HEK293 (cell line): ENCODE data around the gene FSTL4.

Experiments used
- CTCF ChIA-PET: fragments of 350-600 bp; formaldehyde crosslinking; extraction: SDS; loops from one replicate; lab custom pipeline; 2021; ENCODE audit warnings: antibody characterized with exemption; lab: Yijun Ruan, JAX
- POLR2A ChIA-PET: fragments of 300-600 bp; formaldehyde crosslinking; extraction: SDS; loops from one replicate; lab custom pipeline; 2020; ENCODE audit warnings: antibody characterized with exemption, inconsistent platforms; lab: Yijun Ruan, JAX
- H3K27ac ChIP-seq: fragments of 200-500 bp; sonication (Bioruptor generic); 2 replicates; pipeline ENCODE4 v1.5.1; 2014; ENCODE audit warnings: low read depth, low read length, control low read depth, inconsistent platforms; ENCODE audit errors: extremely low read depth
- H3K36me3 ChIP-seq, 2 experiments: fragments of 200-500 bp in 1 of 2; sonication (Bioruptor generic) in 1 of 2; 1 replicate in 1 of 2; 2 replicates in 1 of 2; pipeline ENCODE4 v1.5.1; 2014 to 2017; ENCODE audit warnings: inconsistent platforms in 2 of 2, low read length in 2 of 2; ENCODE audit not compliant: control insufficient read depth in 2 of 2, insufficient read depth in 1 of 2
- H3K4me1 ChIP-seq: fragments of 200-500 bp; sonication (Bioruptor generic); 2 replicates; pipeline ENCODE4 v1.5.1; 2014; ENCODE audit warnings: mild to moderate bottlenecking, low read length, inconsistent platforms; ENCODE audit not compliant: control insufficient read depth, insufficient read depth
- H3K4me3 ChIP-seq: 2 replicates; pipeline ENCODE4 v1.5.1; 2011; ENCODE audit warnings: low read depth, mild to moderate bottlenecking, control low read depth, low read length, moderate library complexity
- H3K9me3 ChIP-seq: fragments of 200-500 bp; sonication (Bioruptor generic); 2 replicates; pipeline ENCODE4 v1.5.1; 2014; ENCODE audit warnings: low read depth, low read length, inconsistent platforms; ENCODE audit not compliant: control insufficient read depth, insufficient read depth
- KLF9 ChIP-seq: fragments of 450-650 bp; formaldehyde crosslinking; IDR thresholded peaks from 2 replicates; pipeline ENCODE4 v1.5.1; 2016; ENCODE audit warnings: missing biosample characterization, missing genetic modification characterization, low read depth
- REPIN1 ChIP-seq: fragments of 450-650 bp; formaldehyde crosslinking; IDR thresholded peaks from 2 replicates; pipeline ENCODE4 v1.5.1; 2017; ENCODE audit warnings: missing biosample characterization, missing genetic modification characterization, low read depth
- SP3 ChIP-seq: fragments of 450-650 bp; formaldehyde crosslinking; IDR thresholded peaks from 2 replicates; pipeline ENCODE4 v1.5.1; 2016; ENCODE audit warnings: missing biosample characterization, missing genetic modification characterization
- WT1 ChIP-seq: fragments of 450-650 bp; formaldehyde crosslinking; IDR thresholded peaks from 2 replicates; pipeline ENCODE4 v1.5.1; 2016; ENCODE audit warnings: missing biosample characterization, missing genetic modification characterization
- ZBTB17 ChIP-seq: fragments of 450-650 bp; formaldehyde crosslinking; IDR thresholded peaks from 2 replicates; pipeline ENCODE4 v1.5.1; 2016; ENCODE audit warnings: missing biosample characterization, missing genetic modification characterization
- ZIC2 ChIP-seq: fragments of 450-650 bp; formaldehyde crosslinking; IDR thresholded peaks from 2 replicates; pipeline ENCODE4 v1.5.1; 2016; ENCODE audit warnings: missing biosample characterization, missing genetic modification characterization
- ZNF184 ChIP-seq: fragments of 450-650 bp; IDR thresholded peaks from 2 replicates; pipeline ENCODE4 v1.5.1; 2018; ENCODE audit warnings: missing biosample characterization, mild to moderate bottlenecking, missing genetic modification characterization
- ZNF274 ChIP-seq, 2 experiments: fragments of 200-500 bp in 1 of 2; fragments of 450-650 bp in 1 of 2; sonication (Bioruptor generic) in 1 of 2; formaldehyde crosslinking in 1 of 2; IDR thresholded peaks; 2 replicates each; pipeline versions ENCODE4 v1.5.1 to v1.6.1; 2014 to 2016; ENCODE audit warnings: borderline replicate concordance in 1 of 2, inconsistent platforms in 1 of 2, low read length in 1 of 2, missing biosample characterization in 1 of 2, missing genetic modification characterization in 1 of 2
- ZNF292 ChIP-seq: fragments of 450-650 bp; formaldehyde crosslinking; IDR thresholded peaks from 2 replicates; pipeline ENCODE4 v1.5.1; 2016; ENCODE audit warnings: low read depth, missing biosample characterization, missing genetic modification characterization, borderline replicate concordance
- ZNF302 ChIP-seq: fragments of 450-650 bp; formaldehyde crosslinking; IDR thresholded peaks from 2 replicates; pipeline ENCODE4 v1.5.1; 2016; ENCODE audit warnings: missing biosample characterization, missing genetic modification characterization, low read depth
- ZNF324 ChIP-seq: fragments of 450-650 bp; formaldehyde crosslinking; IDR thresholded peaks from 2 replicates; pipeline ENCODE4 v1.5.1; 2016; ENCODE audit warnings: missing biosample characterization, missing genetic modification characterization
- ZNF37A ChIP-seq: fragments of 450-650 bp; IDR thresholded peaks from 2 replicates; pipeline ENCODE4 v1.5.1; 2018; ENCODE audit warnings: missing biosample characterization, missing genetic modification characterization
- ZNF501 ChIP-seq: fragments of 450-650 bp; formaldehyde crosslinking; IDR thresholded peaks from 2 replicates; pipeline ENCODE4 v1.5.1; 2016; ENCODE audit warnings: missing biosample characterization, missing genetic modification characterization
- ZNF530 ChIP-seq: fragments of 450-650 bp; formaldehyde crosslinking; IDR thresholded peaks from 2 replicates; pipeline ENCODE4 v1.5.1; 2016; ENCODE audit warnings: low read depth, missing biosample characterization, missing genetic modification characterization
- ZNF596 ChIP-seq: fragments of 450-650 bp; IDR thresholded peaks from 2 replicates; pipeline ENCODE4 v1.5.0; 2018; ENCODE audit warnings: missing biosample characterization, mild to moderate bottlenecking, missing genetic modification characterization, moderate library complexity
- ZNF654 ChIP-seq: fragments of 450-650 bp; formaldehyde crosslinking; IDR thresholded peaks from 2 replicates; pipeline ENCODE4 v1.5.1; 2016; ENCODE audit warnings: low read depth, missing biosample characterization, missing genetic modification characterization
- ZNF776 ChIP-seq: fragments of 450-650 bp; formaldehyde crosslinking; IDR thresholded peaks from 2 replicates; pipeline ENCODE4 v1.5.0; 2017; ENCODE audit warnings: missing biosample characterization, missing genetic modification characterization, borderline replicate concordance
- ZNF777 ChIP-seq: fragments of 450-650 bp; formaldehyde crosslinking; IDR thresholded peaks from 2 replicates; pipeline ENCODE4 v1.5.1; 2017; ENCODE audit warnings: missing biosample characterization, missing genetic modification characterization, borderline replicate concordance
- ZXDB ChIP-seq: fragments of 450-650 bp; formaldehyde crosslinking; IDR thresholded peaks from 2 replicates; pipeline ENCODE4 v1.5.1; 2016; ENCODE audit warnings: missing biosample characterization, missing genetic modification characterization
- TF ChIP-seq, protein P1 (sequence below): fragments of 450-650 bp; formaldehyde crosslinking; IDR thresholded peaks from 2 replicates; pipeline ENCODE4 v1.5.1; 2016; ENCODE audit warnings: missing biosample characterization, missing genetic modification characterization
- TF ChIP-seq, protein P2 (sequence below): IDR thresholded peaks from 2 replicates; pipeline ENCODE4 v1.6.1; 2011; ENCODE audit warnings: mild to moderate bottlenecking, low read depth, low read length, borderline replicate concordance
- TF ChIP-seq, protein P3 (sequence below): fragments of 450-650 bp; formaldehyde crosslinking; IDR thresholded peaks from 2 replicates; pipeline ENCODE4 v1.5.1; 2016; ENCODE audit warnings: missing biosample characterization, missing genetic modification characterization
- TF ChIP-seq, protein P4 (sequence below): fragments of 450-650 bp; IDR thresholded peaks from 2 replicates; pipeline ENCODE4 v1.5.1; 2018; ENCODE audit warnings: missing biosample characterization, missing genetic modification characterization
- TF ChIP-seq, protein P5 (sequence below): fragments of 450-650 bp; formaldehyde crosslinking; IDR thresholded peaks from 2 replicates; pipeline ENCODE4 v1.5.1; 2016; ENCODE audit warnings: missing biosample characterization, missing genetic modification characterization, borderline replicate concordance
- TF ChIP-seq, protein P6 (sequence below): fragments of 450-650 bp; formaldehyde crosslinking; IDR thresholded peaks from 2 replicates; pipeline ENCODE4 v1.5.1; 2016; ENCODE audit warnings: missing biosample characterization, missing genetic modification characterization

FSTL4 gene

DNA sequence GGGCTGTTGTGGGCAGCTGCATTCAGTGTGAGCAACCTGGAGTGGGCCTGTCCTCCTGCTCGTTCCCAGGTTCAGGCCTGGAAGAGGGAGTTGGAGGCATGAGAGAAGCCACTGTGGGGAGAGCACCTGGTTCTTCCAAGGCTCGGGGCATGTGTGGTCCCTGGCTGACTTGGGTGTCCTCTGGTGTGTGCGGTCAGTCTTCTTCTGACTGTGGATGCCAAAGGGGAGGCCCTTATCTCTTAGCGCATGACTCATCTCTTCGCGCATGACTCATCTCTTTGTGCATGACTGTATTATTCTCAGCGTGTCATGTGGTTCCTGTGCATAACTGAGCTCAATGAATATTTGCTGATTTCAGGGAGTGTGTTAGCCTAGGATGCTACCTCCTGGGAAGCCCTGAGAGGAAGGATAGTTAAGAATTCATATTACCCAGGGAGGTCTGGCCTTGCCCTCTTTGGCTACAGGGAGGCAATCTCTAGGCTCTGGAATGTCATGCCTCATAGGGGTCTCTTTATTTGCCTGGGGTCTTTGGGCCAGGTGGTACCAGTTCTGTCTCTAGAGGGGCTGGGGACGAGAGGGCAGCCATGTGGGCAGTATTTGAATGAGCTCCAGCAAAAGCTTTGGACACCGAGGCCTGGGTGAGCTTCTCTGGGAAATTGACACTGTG is 371.8 kb downstream of the FSTL4 start:
- Histone ChIP-seq H3K4me1 (peaks cover 5% of the 10 kb centered on the region), H3K27ac (no peak overlapping the region), H3K9me3 (no peaks in the 10 kb centered on the region), H3K4me3 (no peak overlapping the region), H3K36me3 (no peaks in the 10 kb centered on the region)
- ChIA-PET POLR2A (interaction anchor here (1.3 kb wide), 1 partner anchor 14 kb away, joined by 4 read pairs; no protein-coding TSS in a partner anchor), CTCF (interaction anchor here (0.6 to 1.0 kb wide), 2 partner anchors 35 to 129 kb away, joined by 3 to 5 read pairs; no protein-coding TSS in a partner anchor)
- TF ChIP-seq ZXDB, result peak; percentile 85
- TF ChIP-seq, protein P1, sequence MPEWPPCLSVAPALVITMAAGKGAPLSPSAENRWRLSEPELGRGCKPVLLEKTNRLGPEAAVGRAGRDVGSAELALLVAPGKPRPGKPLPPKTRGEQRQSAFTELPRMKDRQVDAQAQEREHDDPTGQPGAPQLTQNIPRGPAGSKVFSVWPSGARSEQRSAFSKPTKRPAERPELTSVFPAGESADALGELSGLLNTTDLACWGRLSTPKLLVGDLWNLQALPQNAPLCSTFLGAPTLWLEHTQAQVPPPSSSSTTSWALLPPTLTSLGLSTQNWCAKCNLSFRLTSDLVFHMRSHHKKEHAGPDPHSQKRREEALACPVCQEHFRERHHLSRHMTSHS (tag by site-specific recombination), result no peak
- no peak for TF ChIP-seq ZNF654 (tag by site-specific recombination)
- TF ChIP-seq, protein P2, sequence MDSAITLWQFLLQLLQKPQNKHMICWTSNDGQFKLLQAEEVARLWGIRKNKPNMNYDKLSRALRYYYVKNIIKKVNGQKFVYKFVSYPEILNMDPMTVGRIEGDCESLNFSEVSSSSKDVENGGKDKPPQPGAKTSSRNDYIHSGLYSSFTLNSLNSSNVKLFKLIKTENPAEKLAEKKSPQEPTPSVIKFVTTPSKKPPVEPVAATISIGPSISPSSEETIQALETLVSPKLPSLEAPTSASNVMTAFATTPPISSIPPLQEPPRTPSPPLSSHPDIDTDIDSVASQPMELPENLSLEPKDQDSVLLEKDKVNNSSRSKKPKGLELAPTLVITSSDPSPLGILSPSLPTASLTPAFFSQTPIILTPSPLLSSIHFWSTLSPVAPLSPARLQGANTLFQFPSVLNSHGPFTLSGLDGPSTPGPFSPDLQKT, result no peak
- TF ChIP-seq ZBTB17 (tag by site-specific recombination), result 0 out of 2 replicates have a peak, but pooled peaks have one; percentile 31
- TF ChIP-seq ZIC2 (tag by site-specific recombination), result peak; percentile 79
- TF ChIP-seq ZNF776 (tag by site-specific recombination), result no peak
- peak; percentile 70 for TF ChIP-seq WT1
- peak; percentile 81 for TF ChIP-seq ZNF501
- TF ChIP-seq, protein P3, sequence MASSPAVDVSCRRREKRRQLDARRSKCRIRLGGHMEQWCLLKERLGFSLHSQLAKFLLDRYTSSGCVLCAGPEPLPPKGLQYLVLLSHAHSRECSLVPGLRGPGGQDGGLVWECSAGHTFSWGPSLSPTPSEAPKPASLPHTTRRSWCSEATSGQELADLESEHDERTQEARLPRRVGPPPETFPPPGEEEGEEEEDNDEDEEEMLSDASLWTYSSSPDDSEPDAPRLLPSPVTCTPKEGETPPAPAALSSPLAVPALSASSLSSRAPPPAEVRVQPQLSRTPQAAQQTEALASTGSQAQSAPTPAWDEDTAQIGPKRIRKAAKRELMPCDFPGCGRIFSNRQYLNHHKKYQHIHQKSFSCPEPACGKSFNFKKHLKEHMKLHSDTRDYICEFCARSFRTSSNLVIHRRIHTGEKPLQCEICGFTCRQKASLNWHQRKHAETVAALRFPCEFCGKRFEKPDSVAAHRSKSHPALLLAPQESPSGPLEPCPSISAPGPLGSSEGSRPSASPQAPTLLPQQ (tag by site-specific recombination), result peak; percentile 87
- TF ChIP-seq ZNF184 (tag by site-specific recombination), result peak; percentile 88
- TF ChIP-seq KLF9 (tag by site-specific recombination), result no peak
- TF ChIP-seq ZNF530, result no peak
- no peak for TF ChIP-seq ZNF596 (tag by site-specific recombination)
- TF ChIP-seq, protein P4, sequence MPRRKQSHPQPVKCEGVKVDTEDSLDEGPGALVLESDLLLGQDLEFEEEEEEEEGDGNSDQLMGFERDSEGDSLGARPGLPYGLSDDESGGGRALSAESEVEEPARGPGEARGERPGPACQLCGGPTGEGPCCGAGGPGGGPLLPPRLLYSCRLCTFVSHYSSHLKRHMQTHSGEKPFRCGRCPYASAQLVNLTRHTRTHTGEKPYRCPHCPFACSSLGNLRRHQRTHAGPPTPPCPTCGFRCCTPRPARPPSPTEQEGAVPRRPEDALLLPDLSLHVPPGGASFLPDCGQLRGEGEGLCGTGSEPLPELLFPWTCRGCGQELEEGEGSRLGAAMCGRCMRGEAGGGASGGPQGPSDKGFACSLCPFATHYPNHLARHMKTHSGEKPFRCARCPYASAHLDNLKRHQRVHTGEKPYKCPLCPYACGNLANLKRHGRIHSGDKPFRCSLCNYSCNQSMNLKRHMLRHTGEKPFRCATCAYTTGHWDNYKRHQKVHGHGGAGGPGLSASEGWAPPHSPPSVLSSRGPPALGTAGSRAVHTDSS (tag by site-specific recombination), result no peak
- TF ChIP-seq ZNF324 (tag by site-specific recombination), result peak; percentile 78; the same call in 1 of the 2 replicates
- TF ChIP-seq SP3, result no peak
- no peak for TF ChIP-seq ZNF292 (tag by site-specific recombination)
- TF ChIP-seq, protein P5, sequence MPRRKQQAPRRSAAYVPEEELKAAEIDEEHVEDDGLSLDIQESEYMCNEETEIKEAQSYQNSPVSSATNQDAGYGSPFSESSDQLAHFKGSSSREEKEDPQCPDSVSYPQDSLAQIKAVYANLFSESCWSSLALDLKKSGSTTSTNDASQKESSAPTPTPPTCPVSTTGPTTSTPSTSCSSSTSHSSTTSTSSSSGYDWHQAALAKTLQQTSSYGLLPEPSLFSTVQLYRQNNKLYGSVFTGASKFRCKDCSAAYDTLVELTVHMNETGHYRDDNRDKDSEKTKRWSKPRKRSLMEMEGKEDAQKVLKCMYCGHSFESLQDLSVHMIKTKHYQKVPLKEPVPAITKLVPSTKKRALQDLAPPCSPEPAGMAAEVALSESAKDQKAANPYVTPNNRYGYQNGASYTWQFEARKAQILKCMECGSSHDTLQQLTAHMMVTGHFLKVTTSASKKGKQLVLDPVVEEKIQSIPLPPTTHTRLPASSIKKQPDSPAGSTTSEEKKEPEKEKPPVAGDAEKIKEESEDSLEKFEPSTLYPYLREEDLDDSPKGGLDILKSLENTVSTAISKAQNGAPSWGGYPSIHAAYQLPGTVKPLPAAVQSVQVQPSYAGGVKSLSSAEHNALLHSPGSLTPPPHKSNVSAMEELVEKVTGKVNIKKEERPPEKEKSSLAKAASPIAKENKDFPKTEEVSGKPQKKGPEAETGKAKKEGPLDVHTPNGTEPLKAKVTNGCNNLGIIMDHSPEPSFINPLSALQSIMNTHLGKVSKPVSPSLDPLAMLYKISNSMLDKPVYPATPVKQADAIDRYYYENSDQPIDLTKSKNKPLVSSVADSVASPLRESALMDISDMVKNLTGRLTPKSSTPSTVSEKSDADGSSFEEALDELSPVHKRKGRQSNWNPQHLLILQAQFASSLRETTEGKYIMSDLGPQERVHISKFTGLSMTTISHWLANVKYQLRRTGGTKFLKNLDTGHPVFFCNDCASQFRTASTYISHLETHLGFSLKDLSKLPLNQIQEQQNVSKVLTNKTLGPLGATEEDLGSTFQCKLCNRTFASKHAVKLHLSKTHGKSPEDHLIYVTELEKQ (tag by site-specific recombination), result peak; percentile 79; the same call in 1 of the 2 replicates
- TF ChIP-seq REPIN1 (tag by site-specific recombination), result no peak
- no peak for TF ChIP-seq ZNF777 (tag by site-specific recombination)
- TF ChIP-seq ZNF302 (tag by site-specific recombination), result no peak
- TF ChIP-seq ZNF274 (IDR thresholded peaks at IDR 0.05; ENCODE audit: low read length), result no peak
- no peak for TF ChIP-seq ZNF274 (tag by site-specific recombination; IDR thresholded peaks at IDR 0.05; ENCODE audit: borderline replicate concordance)
- TF ChIP-seq, protein P6, sequence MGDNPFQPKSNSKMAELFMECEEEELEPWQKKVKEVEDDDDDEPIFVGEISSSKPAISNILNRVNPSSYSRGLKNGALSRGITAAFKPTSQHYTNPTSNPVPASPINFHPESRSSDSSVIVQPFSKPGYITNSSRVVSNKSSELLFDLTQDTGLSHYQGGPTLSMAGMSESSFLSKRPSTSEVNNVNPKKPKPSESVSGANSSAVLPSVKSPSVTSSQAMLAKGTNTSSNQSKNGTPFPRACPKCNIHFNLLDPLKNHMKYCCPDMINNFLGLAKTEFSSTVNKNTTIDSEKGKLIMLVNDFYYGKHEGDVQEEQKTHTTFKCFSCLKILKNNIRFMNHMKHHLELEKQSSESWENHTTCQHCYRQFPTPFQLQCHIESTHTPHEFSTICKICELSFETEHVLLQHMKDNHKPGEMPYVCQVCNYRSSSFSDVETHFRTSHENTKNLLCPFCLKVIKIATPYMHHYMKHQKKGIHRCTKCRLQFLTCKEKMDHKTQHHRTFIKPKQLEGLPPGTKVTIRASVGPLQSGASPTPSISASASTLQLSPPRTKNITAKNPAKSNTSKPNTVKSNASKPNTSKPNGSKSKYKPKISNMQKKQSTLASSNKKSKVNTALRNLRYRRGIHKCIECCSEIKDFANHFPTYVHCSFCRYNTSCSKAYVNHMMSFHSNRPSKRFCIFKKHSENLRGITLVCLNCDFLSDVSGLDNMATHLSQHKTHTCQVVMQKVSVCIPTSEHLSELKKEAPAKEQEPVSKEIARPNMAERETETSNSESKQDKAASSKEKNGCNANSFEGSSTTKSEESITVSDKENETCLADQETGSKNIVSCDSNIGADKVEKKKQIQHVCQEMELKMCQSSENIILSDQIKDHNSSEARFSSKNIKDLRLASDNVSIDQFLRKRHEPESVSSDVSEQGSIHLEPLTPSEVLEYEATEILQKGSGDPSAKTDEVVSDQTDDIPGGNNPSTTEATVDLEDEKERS (tag by site-specific recombination), result 0 out of 2 replicates have a peak, but pooled peaks have one; percentile 57
- 0 out of 2 replicates have a peak, but pooled peaks have one; percentile 41 for TF ChIP-seq ZNF37A
